HepG2 (cell line): ENCODE results near the gene RAB6A. TPM values are rescaled to one million over a fixed set of nuclear protein-coding genes. Genes with fewer than 3 reads are reported as not detected.

ENCODE experiments used
- CBFB ChIP-seq: sonication (generic); formaldehyde crosslinking; IDR thresholded peaks from 2 replicates; pipeline ENCODE4 v1.4.0; 2020; ENCODE audit warnings: missing genetic modification reagents
- CHD4 ChIP-seq: fragments of 200-600 bp; sonication (generic); IDR thresholded peaks from 2 replicates; pipeline ENCODE4 v1.7.0; 2017; ENCODE audit warnings: mild to moderate bottlenecking, low read length, borderline replicate concordance
- EED ChIP-seq: sonication (generic); formaldehyde crosslinking; IDR thresholded peaks from 2 replicates; pipeline ENCODE4 v1.5.0; 2020; ENCODE audit warnings: mild to moderate bottlenecking, missing genetic modification reagents
- IKZF1 ChIP-seq: fragments of 450-650 bp; IDR thresholded peaks from 2 replicates; pipeline ENCODE4 v1.7.1; 2016
- KLF12 ChIP-seq: sonication (generic); formaldehyde crosslinking; IDR thresholded peaks from 2 replicates; pipeline ENCODE4 v1.4.0; 2020; ENCODE audit warnings: missing genetic modification reagents, borderline replicate concordance
- KLF9 ChIP-seq: IDR thresholded peaks from 2 replicates; pipeline ENCODE4 v1.6.1; 2016; ENCODE audit warnings: low read depth
- NFE2 ChIP-seq: sonication (generic); formaldehyde crosslinking; IDR thresholded peaks from 2 replicates; pipeline ENCODE4 v1.4.0; 2020; ENCODE audit warnings: missing genetic modification reagents
- NRL ChIP-seq: sonication (generic); formaldehyde crosslinking; IDR thresholded peaks from 2 replicates; pipeline ENCODE4 v1.5.0; 2020; ENCODE audit warnings: missing genetic modification reagents, mild to moderate bottlenecking, moderate library complexity, borderline replicate concordance
- POLR2A ChIP-seq, 2 experiments: IDR thresholded peaks; 2 replicates each; pipeline ENCODE4 v1.6.1; 2011; ENCODE audit warnings: low read depth in 2 of 2, low read length in 2 of 2, mild to moderate bottlenecking in 1 of 2, moderate library complexity in 1 of 2; ENCODE audit not compliant: insufficient read depth in 1 of 2
- SOX5 ChIP-seq: IDR thresholded peaks from 2 replicates; pipeline ENCODE4 v1.6.1; 2016; ENCODE audit warnings: borderline replicate concordance
- TSC22D2 ChIP-seq: sonication (generic); formaldehyde crosslinking; IDR thresholded peaks from 2 replicates; pipeline ENCODE4 v1.5.1; 2020; ENCODE audit warnings: missing genetic modification reagents, mild to moderate bottlenecking, borderline replicate concordance
- ZFP36L2 ChIP-seq: sonication (generic); formaldehyde crosslinking; IDR thresholded peaks from 2 replicates; pipeline ENCODE4 v1.4.0; 2020; ENCODE audit warnings: missing genetic modification reagents
- ZFP82 ChIP-seq: sonication (generic); formaldehyde crosslinking; IDR thresholded peaks from 2 replicates; pipeline ENCODE4 v1.5.1; 2020; ENCODE audit warnings: mild to moderate bottlenecking, missing genetic modification reagents, borderline replicate concordance
- ZFY ChIP-seq: sonication (generic); formaldehyde crosslinking; IDR thresholded peaks from 2 replicates; pipeline ENCODE4 v1.4.0; 2020; ENCODE audit warnings: missing genetic modification reagents
- ZNF263 ChIP-seq: sonication (generic); formaldehyde crosslinking; IDR thresholded peaks from 2 replicates; pipeline ENCODE4 v1.4.0; 2020; ENCODE audit warnings: missing genetic modification reagents
- ZNF33B ChIP-seq: sonication (generic); formaldehyde crosslinking; IDR thresholded peaks from 2 replicates; pipeline ENCODE4 v1.5.1; 2020; ENCODE audit warnings: mild to moderate bottlenecking, missing genetic modification reagents
- ZNF446 ChIP-seq: sonication (generic); formaldehyde crosslinking; IDR thresholded peaks from 2 replicates; pipeline ENCODE4 v1.5.0; 2020; ENCODE audit warnings: mild to moderate bottlenecking, missing genetic modification reagents
- ZNF629 ChIP-seq: sonication (generic); formaldehyde crosslinking; conservative IDR thresholded peaks from 2 replicates; pipeline ENCODE4 v1.5.0; 2020; ENCODE audit warnings: missing genetic modification reagents
- ZNF644 ChIP-seq: IDR thresholded peaks from 2 replicates; pipeline ENCODE4 v1.6.1; 2016; ENCODE audit warnings: low read depth
- ZNF766 ChIP-seq: sonication (generic); formaldehyde crosslinking; IDR thresholded peaks from 2 replicates; pipeline ENCODE4 v1.5.0; 2020; ENCODE audit warnings: missing genetic modification reagents, borderline replicate concordance
- ZNF773 ChIP-seq: sonication (generic); formaldehyde crosslinking; IDR thresholded peaks from 2 replicates; pipeline ENCODE4 v1.4.0; 2020; ENCODE audit warnings: missing genetic modification reagents, borderline replicate concordance
- ZNF788 ChIP-seq: sonication (generic); formaldehyde crosslinking; IDR thresholded peaks from 2 replicates; pipeline ENCODE4 v1.5.0; 2020; ENCODE audit warnings: mild to moderate bottlenecking, missing genetic modification reagents, borderline replicate concordance
- polyA plus RNA-seq, 8 experiments: library from polyadenylated mRNA; depleted of rRNA in 3 of 8; stranded (reverse) in 7 of 8; unstranded in 1 of 8; fragments of >200 nt; fragmentation: Illumina TruSeq in 4 of 8; extraction: Trizol in 4 of 8; gene quantifications; 2 replicates each; pipeline versions ENCODE4 v1.2.1 to v1.2.3, GENCODE V29; 2011 to 2016; ENCODE audit warnings: low read depth in 4 of 8, missing spikeins in 1 of 8, mixed read lengths in 1 of 8; ENCODE audit not compliant: insufficient read depth in 1 of 8
- total RNA-seq, 5 experiments: library from RNA; depleted of rRNA; stranded (reverse); fragments of >200 nt; fragmentation: Illumina TruSeq; extraction: Trizol; gene quantifications; 2 replicates each; pipeline ENCODE4 v1.2.3, GENCODE V29; 2016; ENCODE audit warnings: low read depth in 1 of 5
- TF ChIP-seq, protein P1 (sequence below): sonication (generic); formaldehyde crosslinking; IDR thresholded peaks from 2 replicates; pipeline ENCODE4 v1.4.0; 2020; ENCODE audit warnings: low read depth, mild to moderate bottlenecking, missing genetic modification reagents
- TF ChIP-seq, protein P2 (sequence below): IDR thresholded peaks from 2 replicates; pipeline ENCODE4 v1.6.1; 2016; ENCODE audit warnings: low read depth, borderline replicate concordance
- TF ChIP-seq, protein P3 (sequence below): sonication (generic); formaldehyde crosslinking; conservative IDR thresholded peaks from 2 replicates; pipeline ENCODE4 v1.4.0; 2020; ENCODE audit warnings: missing genetic modification reagents
- TF ChIP-seq, protein P4 (sequence below): sonication (generic); formaldehyde crosslinking; conservative IDR thresholded peaks from 2 replicates; pipeline ENCODE4 v1.4.0; 2020; ENCODE audit warnings: missing genetic modification reagents
- TF ChIP-seq, protein P5 (sequence below): sonication (generic); formaldehyde crosslinking; IDR thresholded peaks from 2 replicates; pipeline ENCODE4 v1.5.0; 2020; ENCODE audit warnings: mild to moderate bottlenecking, missing genetic modification reagents

Gene RAB6A
- total and polyA plus RNA-seq, 2 of the 13 experiments (the other 11 are each of a cell fraction or from before 2014, with no cell fraction given): 74.3 to 121 TPM

DNA sequence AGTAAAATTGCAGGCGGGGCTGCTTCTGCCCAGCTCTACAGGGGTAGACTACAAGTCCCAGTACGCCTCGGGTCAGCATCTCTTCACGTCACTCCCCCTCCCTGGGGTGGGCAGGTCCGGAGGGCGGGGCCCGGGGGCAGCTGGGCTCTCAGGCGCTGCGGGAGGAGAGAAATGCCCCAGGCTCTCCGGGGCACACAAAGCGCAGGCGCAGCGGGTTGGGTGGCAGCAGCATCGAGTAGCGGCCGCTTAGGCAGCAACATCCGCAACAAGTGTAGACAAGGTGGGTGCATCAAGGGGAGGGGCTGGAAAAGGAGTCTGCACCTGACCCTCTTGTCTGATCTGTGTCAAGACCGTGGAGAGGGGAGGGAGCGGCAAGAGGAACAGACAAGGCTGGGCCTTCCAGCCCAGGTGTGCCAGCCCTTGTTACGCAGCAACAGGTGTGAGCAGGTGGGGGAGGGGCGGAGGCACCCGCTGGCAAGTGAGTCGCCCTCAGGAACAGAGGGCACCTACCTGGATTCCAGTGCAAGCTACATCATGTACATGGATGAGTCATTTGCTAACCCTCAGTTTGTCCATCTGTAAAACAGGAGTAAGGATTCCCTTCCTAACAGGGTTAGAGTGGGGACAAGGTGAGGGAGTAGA lies 113.3 kb downstream of the RAB6A start (continued):
- TF ChIP-seq CHD4: no peak; the same call in 1 of the 2 replicates
- TF ChIP-seq ZNF766 (CRISPR knock-in tag): no peak
- no peak for TF ChIP-seq KLF9 (CRISPR knock-in tag)
- TF ChIP-seq, protein P1, sequence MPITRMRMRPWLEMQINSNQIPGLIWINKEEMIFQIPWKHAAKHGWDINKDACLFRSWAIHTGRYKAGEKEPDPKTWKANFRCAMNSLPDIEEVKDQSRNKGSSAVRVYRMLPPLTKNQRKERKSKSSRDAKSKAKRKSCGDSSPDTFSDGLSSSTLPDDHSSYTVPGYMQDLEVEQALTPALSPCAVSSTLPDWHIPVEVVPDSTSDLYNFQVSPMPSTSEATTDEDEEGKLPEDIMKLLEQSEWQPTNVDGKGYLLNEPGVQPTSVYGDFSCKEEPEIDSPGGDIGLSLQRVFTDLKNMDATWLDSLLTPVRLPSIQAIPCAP (CRISPR knock-in tag): no peak
- TF ChIP-seq, protein P2, sequence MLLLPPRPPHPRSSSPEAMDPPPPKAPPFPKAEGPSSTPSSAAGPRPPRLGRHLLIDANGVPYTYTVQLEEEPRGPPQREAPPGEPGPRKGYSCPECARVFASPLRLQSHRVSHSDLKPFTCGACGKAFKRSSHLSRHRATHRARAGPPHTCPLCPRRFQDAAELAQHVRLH: 0 out of 2 replicates have a peak, but pooled peaks have one; percentile 36
- TF ChIP-seq EED: no peak
- TF ChIP-seq, protein P3, sequence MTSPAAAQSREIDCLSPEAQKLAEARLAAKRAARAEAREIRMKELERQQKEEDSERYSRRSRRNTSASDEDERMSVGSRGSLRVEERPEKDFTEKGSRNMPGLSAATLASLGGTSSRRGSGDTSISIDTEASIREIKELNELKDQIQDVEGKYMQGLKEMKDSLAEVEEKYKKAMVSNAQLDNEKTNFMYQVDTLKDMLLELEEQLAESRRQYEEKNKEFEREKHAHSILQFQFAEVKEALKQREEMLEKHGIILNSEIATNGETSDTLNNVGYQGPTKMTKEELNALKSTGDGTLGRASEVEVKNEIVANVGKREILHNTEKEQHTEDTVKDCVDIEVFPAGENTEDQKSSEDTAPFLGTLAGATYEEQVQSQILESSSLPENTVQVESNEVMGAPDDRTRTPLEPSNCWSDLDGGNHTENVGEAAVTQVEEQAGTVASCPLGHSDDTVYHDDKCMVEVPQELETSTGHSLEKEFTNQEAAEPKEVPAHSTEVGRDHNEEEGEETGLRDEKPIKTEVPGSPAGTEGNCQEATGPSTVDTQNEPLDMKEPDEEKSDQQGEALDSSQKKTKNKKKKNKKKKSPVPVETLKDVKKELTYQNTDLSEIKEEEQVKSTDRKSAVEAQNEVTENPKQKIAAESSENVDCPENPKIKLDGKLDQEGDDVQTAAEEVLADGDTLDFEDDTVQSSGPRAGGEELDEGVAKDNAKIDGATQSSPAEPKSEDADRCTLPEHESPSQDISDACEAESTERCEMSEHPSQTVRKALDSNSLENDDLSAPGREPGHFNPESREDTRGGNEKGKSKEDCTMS (CRISPR knock-in tag): no peak
- TF ChIP-seq NFE2 (CRISPR knock-in tag): no peak
- TF ChIP-seq ZNF788 (CRISPR knock-in tag): peak; percentile 57; the same call in 1 of the 2 replicates
- peak; percentile 49 to 62 for TF ChIP-seq POLR2A (IDR thresholded peaks at IDR 0.05; ENCODE audit: insufficient read depth in 1 of 2, low read depth in 2 of 2, low read length in 2 of 2)
- TF ChIP-seq ZFP82: peak; percentile 72; the same call in 1 of the 2 replicates
- TF ChIP-seq IKZF1: no peak
- no peak for TF ChIP-seq SOX5 (CRISPR knock-in tag)
- TF ChIP-seq, protein P4, sequence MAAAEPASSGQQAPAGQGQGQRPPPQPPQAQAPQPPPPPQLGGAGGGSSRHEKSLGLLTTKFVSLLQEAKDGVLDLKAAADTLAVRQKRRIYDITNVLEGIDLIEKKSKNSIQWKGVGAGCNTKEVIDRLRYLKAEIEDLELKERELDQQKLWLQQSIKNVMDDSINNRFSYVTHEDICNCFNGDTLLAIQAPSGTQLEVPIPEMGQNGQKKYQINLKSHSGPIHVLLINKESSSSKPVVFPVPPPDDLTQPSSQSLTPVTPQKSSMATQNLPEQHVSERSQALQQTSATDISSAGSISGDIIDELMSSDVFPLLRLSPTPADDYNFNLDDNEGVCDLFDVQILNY (CRISPR knock-in tag): no peak
- TF ChIP-seq ZNF263 (CRISPR knock-in tag): no peak
- TF ChIP-seq CBFB (CRISPR knock-in tag): no peak
- no peak for TF ChIP-seq ZFP36L2 (CRISPR knock-in tag)
- TF ChIP-seq TSC22D2 (CRISPR knock-in tag): no peak
- no peak for TF ChIP-seq ZNF33B (CRISPR knock-in tag)
- TF ChIP-seq ZNF629 (CRISPR knock-in tag): peak; percentile 97
- TF ChIP-seq ZNF773 (CRISPR knock-in tag): no peak
- TF ChIP-seq ZFY: no peak
- TF ChIP-seq ZNF644 (CRISPR knock-in tag): no peak
- TF ChIP-seq, protein P5, sequence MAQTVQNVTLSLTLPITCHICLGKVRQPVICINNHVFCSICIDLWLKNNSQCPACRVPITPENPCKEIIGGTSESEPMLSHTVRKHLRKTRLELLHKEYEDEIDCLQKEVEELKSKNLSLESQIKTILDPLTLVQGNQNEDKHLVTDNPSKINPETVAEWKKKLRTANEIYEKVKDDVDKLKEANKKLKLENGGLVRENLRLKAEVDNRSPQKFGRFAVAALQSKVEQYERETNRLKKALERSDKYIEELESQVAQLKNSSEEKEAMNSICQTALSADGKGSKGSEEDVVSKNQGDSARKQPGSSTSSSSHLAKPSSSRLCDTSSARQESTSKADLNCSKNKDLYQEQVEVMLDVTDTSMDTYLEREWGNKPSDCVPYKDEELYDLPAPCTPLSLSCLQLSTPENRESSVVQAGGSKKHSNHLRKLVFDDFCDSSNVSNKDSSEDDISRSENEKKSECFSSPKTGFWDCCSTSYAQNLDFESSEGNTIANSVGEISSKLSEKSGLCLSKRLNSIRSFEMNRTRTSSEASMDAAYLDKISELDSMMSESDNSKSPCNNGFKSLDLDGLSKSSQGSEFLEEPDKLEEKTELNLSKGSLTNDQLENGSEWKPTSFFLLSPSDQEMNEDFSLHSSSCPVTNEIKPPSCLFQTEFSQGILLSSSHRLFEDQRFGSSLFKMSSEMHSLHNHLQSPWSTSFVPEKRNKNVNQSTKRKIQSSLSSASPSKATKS: no peak
- TF ChIP-seq NRL (CRISPR knock-in tag): peak; percentile 58; the same call in 1 of the 2 replicates
- no peak for TF ChIP-seq KLF12
- no peak for TF ChIP-seq ZNF446
